Mesodermal cell (in vitro differentiated cells): ENCODE data around the gene HPCAL4.

Source experiments
- H3K27ac ChIP-seq: 2 replicates; pipeline ENCODE4 v1.7.0; 2013; ENCODE audit warnings: mild to moderate bottlenecking, low read depth, low read length, moderate library complexity; ENCODE audit not compliant: severe bottlenecking
- H3K36me3 ChIP-seq: 2 replicates; pipeline ENCODE4 v1.7.1; 2013; ENCODE audit warnings: mild to moderate bottlenecking, low read length, moderate library complexity; ENCODE audit not compliant: control insufficient read depth, insufficient read depth
- H3K4me1 ChIP-seq: one replicate; pipeline ENCODE4 v1.7.1; 2013; ENCODE audit warnings: mild to moderate bottlenecking, low read length; ENCODE audit not compliant: insufficient read depth, control insufficient read depth, poor library complexity, severe bottlenecking
- H3K4me3 ChIP-seq: 2 replicates; pipeline ENCODE4 v1.7.0; 2013; ENCODE audit warnings: low read length, control low read depth, mild to moderate bottlenecking; ENCODE audit not compliant: insufficient read depth, poor library complexity, severe bottlenecking; ENCODE audit errors: extremely low read depth
- H3K9me3 ChIP-seq: 2 replicates; pipeline ENCODE4 v1.7.1; 2013; ENCODE audit warnings: mild to moderate bottlenecking, low read length, moderate library complexity; ENCODE audit not compliant: control insufficient read depth
- WGBS, 2 experiments: methylation state at CpG; one replicate each; pipeline ENCODE4 v1.1.5; 2013; ENCODE audit warnings: missing lambda C conversion rate in 2 of 2; ENCODE audit not compliant: insufficient coverage in 2 of 2; 5-methylcytosine and 5-hydroxymethylcytosine counted together

Gene HPCAL4

DNA sequence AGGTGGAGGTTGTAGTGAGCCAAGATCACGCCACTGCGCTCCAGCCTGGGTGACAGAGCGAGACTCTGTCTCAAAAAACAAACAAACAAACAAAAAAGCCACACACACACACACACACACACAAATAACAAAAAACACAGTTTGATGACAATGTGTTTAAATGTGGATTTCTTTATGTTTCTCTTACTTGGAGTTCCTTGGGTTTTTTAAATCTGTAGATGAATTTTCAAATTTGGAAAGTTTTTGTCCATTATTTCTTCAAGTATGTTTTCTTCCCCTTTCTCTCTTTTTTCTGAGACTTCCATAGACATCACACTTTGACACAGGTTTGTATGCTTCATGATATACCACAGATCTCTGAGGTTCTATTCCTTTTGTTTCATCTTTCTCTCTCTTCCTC is 35.4 kb upstream of the HPCAL4 start:
- WGBS, 2 experiments, result no CpG with 5 or more reads among the region's 3 CpGs
- Histone ChIP-seq H3K4me3 (no peak overlapping the region), H3K9me3 (no peaks in the 10 kb centered on the region)

DNA sequence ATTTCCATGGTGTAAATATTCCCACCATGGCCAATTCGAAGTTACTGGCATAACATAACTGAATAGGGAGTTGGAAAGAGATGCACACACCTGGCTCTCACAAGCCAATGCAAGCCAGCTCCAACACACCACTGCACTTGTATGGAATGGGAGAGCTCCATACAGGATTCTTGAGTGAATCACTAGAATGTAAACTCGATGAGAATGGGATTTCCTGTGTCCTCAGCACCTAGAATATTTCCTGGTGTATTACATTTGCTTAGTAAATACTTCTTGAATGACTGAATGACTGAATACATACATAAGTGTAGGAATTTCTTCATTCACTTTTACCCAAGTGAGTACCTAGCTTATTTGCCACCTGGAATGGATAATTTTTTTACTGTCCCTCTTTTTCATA is 31.3 kb upstream of the HPCAL4 start:
- Histone ChIP-seq H3K9me3 (no peaks in the 10 kb centered on the region), H3K4me3 (no peak overlapping the region), H3K4me1 (no peaks in the 10 kb centered on the region), H3K27ac (no peak overlapping the region), H3K36me3 (no peaks in the 10 kb centered on the region)
- WGBS, 2 experiments, result no CpG with 5 or more reads among the region's 2 CpGs

More for the DNA sequence above, 35.4 kb upstream of the HPCAL4 start:
- Histone ChIP-seq H3K36me3 (no peaks in the 10 kb centered on the region), H3K4me1 (no peaks in the 10 kb centered on the region), H3K27ac (no peak overlapping the region)

- H3K27ac ChIP-seq, result no peak overlapping the region
- H3K9me3 ChIP-seq, result no peaks in the 10 kb centered on the region
- H3K4me3 ChIP-seq, result no peak overlapping the region
- no peaks in the 10 kb centered on the region for H3K36me3 ChIP-seq
- no peaks in the 10 kb centered on the region for H3K4me1 ChIP-seq
These were observed 30.4 kb upstream of the HPCAL4 start for GRCh38 chr1:39721664-39722063.

DNA sequence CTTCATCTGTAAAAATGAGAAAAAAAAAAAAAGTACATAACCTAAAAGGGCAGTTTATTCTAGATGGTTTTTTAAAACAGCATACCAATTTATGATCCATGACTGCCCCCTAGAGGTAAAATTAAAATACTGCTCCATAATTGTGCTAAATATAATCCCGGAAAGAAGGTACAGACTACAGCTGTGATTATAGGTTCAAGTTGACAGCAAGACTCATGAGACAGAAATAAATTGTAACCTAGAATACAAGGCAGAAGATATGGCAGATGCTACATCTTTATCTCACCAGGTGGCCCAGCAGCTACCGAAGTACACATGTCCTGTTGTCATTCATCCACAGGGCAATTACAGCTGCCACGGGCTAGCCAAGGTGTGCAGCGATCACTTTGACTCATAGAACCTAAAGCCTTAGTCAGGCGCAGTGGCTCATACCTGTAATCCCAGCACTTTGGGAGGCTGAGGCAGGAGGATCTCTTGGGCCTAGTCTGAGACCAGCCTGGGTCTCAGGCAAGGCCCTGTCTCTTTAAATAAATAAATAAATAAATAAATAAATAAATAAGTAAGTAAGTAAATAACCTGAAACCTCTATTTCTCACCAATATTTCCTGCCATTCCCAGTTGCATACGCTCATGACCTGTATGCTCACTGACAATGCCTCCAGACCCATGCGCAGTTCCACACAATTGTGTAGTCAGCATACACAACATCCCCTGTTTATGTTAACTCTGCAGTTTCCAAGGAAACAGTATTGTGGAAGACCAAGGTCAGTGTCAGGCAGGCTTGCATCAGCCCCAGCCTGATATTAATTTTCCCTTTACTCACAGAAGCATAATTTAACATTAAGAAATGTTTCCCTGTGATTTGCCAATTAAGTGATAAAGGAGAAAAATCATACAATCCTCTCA is 29.1 kb upstream of the HPCAL4 start:
- no peaks in the 10 kb centered on the region for H3K36me3 ChIP-seq
- no peak overlapping the region for H3K4me3 ChIP-seq
- H3K9me3 ChIP-seq, result no peaks in the 10 kb centered on the region
- H3K4me1 ChIP-seq, result no peaks in the 10 kb centered on the region
- H3K27ac ChIP-seq, result no peak overlapping the region
- WGBS, 2 experiments, result 46 to 48% methylated on average over 6 to 7 of the region's 7 CpGs

- no peaks in the 10 kb centered on the region for H3K36me3 ChIP-seq
- 46 to 63% methylated on average over 1 to 2 of the region's 6 CpGs for WGBS, 2 experiments
- no peaks in the 10 kb centered on the region for H3K4me1 ChIP-seq
These were observed 26.6 kb upstream of the HPCAL4 start for GRCh38 chr1:39717809-39718208.

DNA sequence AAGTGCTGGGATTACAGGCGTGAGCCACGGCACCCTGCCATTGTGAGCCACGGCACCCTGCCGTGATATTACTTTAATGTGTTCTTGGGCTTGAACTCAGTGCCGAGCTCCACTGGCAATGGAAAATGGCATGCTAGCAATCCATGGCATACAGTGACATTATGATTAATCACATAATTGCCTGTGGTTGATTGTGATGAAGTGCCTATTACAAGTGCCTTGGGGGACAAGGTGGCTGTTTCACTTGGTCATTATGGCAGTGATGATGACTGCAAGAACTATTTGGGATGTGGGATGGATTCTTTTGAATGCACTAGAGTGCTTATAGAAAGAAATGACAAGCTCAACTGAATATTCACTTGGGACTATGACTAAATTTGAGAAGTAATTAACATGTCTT is 22.3 kb upstream of the HPCAL4 start:
- no peaks in the 10 kb centered on the region for H3K36me3 ChIP-seq
- no peak overlapping the region for H3K4me3 ChIP-seq
- no peak overlapping the region for H3K27ac ChIP-seq
- no peaks in the 10 kb centered on the region for H3K9me3 ChIP-seq
- WGBS, 2 experiments, result 82 to 90% methylated on average over 5 of the region's 5 CpGs
- H3K4me1 ChIP-seq, result peaks cover 10% of the 10 kb centered on the region

More at GRCh38 chr1:39717809-39718208, 26.6 kb upstream of the HPCAL4 start:
- H3K4me3 ChIP-seq, result no peak overlapping the region
- no peaks in the 10 kb centered on the region for H3K9me3 ChIP-seq
- no peak overlapping the region for H3K27ac ChIP-seq

DNA sequence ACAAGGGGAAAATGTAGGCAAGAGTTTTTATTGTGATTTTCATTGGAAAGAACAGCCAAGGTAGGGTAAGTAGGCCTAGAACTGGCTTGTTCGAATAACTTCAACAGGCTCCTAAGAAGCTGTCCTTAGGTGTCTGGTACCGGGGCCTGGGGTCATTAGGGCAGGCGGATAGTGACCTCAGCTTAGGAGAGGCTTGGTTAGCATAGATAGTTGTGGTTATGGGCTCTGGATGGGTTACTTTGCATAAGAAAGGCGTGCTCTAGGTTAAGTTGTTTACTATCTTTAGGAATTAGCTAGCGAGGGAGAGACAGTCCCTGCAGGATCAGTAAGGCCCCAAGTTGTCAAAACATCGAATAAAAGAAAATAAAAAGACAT is 20.7 kb upstream of the HPCAL4 start:
- H3K4me3 ChIP-seq, result no peak overlapping the region
- peaks cover 10% of the 10 kb centered on the region for H3K4me1 ChIP-seq
- H3K27ac ChIP-seq, result peak overlapping the region; percentile 47
- no peaks in the 10 kb centered on the region for H3K36me3 ChIP-seq
- 37 to 38% methylated on average over 3 of the region's 6 CpGs for WGBS, 2 experiments
- no peaks in the 10 kb centered on the region for H3K9me3 ChIP-seq

DNA sequence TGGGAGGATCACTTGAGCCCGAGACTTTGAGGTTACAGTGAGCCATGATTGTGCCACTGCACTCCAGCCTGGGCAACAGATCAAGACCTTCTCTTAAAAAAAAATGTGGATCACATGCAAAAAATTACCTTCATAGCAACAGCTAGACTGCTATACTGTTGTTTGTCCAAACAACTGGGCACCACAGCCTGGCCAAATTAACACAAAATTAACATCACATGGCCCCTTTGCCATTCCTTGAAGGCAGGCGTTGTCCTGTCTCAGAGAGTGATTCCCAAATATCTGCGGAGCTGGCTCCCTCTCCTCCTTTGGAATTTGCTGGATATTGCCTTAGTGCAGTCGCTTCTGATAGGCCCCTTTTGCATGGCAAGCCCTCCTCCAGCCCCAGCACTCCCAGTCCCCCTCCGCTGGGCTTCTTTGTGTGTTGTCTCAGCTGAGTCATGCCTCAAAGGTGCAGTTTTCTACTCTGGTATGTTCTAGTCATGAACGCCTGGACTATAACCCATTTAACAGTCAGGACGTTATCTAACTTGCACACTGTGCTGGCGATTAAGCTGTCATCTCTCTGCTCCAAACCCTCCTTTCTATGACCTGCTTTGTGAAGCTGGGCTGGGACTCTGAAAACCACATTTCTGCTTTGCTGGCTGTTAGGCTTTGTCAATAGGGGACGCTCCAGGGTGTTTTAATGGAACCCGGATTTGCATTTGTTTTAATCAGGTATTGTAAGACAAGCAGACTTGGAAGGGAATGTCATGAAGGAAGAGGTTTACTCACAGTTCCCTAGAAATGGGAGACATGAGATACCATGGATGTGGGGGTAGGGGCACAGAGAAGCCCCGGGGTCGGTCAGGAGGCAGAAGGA is 20.1 kb upstream of the HPCAL4 start:
- Histone ChIP-seq H3K36me3 (no peaks in the 10 kb centered on the region), H3K27ac (peak overlapping the region; percentile 47), H3K4me3 (no peak overlapping the region), H3K4me1 (peaks cover 10% of the 10 kb centered on the region), H3K9me3 (no peaks in the 10 kb centered on the region)
- WGBS, 2 experiments, result 20 to 24% methylated on average over 10 to 11 of the region's 12 CpGs

DNA sequence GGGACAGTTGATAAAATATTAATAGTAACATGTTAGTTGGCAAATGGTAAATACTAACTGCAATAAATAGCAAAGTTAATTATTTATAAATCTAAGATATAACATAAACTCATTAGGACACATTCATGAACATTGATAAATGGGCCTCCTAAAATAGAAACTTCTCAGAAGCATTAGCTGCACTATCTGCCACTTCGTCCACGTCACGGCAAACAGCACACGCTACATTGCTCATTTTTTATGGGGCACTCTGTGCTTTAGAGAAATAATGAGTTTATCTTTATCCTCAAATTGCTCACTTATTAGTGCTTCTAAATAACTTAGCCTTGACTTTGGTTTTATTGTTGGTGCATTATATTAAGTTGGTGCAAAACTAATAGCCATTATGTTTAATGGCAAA is 16.3 kb upstream of the HPCAL4 start:
- Histone ChIP-seq H3K9me3 (no peaks in the 10 kb centered on the region), H3K36me3 (no peaks in the 10 kb centered on the region), H3K27ac (no peak overlapping the region), H3K4me1 (peaks cover 10% of the 10 kb centered on the region), H3K4me3 (no peak overlapping the region)
- 86 to 88% methylated on average over 3 to 4 of the region's 4 CpGs for WGBS, 2 experiments

GRCh38 chr1:39704757-39705156 is 13.5 kb upstream of the HPCAL4 start:
- Histone ChIP-seq H3K27ac (no peak overlapping the region), H3K36me3 (no peaks in the 10 kb centered on the region), H3K4me3 (no peak overlapping the region), H3K4me1 (peaks cover 6% of the 10 kb centered on the region), H3K9me3 (no peaks in the 10 kb centered on the region)
- no CpG with 5 or more reads among the region's 1 CpG for WGBS, 2 experiments

DNA sequence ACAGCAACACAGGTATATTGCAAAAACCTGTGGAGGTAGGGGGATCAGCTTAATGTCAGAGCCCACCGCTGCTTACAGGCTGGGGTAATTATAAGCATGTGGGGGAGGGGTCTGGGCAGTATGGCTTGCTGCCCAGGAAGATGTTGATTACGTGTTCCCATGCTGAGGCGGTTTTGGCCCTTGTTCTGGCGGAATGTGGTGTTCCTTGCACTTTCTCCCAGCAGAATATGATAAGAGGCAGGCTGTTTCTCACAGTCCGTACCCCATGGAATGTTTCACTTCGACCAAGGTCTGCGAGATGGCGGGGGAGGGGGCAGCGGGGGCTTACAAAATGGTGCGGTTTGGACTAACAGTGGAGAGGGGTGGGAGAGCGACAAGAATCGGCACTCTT is 9.8 kb upstream of the HPCAL4 start:
- Histone ChIP-seq H3K27ac (no peak overlapping the region), H3K4me1 (peaks cover 6% of the 10 kb centered on the region), H3K4me3 (no peak overlapping the region), H3K36me3 (no peaks in the 10 kb centered on the region), H3K9me3 (no peaks in the 10 kb centered on the region)
- 18 to 19% methylated on average over 11 to 12 of the region's 12 CpGs for WGBS, 2 experiments
